LNCAP (cell line): ENCODE data around the gene CDC25C.

Experiments used
- CTCF ChIP-seq: fragments of 450-650 bp; IDR thresholded peaks from 2 replicates; pipeline ENCODE4 v1.5.1; 2017; ENCODE audit warnings: mild to moderate bottlenecking

Gene CDC25C

GRCh38 chr5:138366632-138367382 lies 35.2 kb upstream of the CDC25C start:
- TF ChIP-seq CTCF: no peak

- TF ChIP-seq CTCF: no peak
Observed at GRCh38 chr5:138364576-138364975, 33.0 kb upstream of the CDC25C start.

GRCh38 chr5:138360941-138361452 lies 29.4 kb upstream of the CDC25C start:
- TF ChIP-seq CTCF: no peak

- no peak for TF ChIP-seq CTCF
Observed at GRCh38 chr5:138359621-138360020, 28.0 kb upstream of the CDC25C start.

GRCh38 chr5:138354926-138355378 lies 23.3 kb upstream of the CDC25C start:
- no peak; the same call in 1 of the 2 replicates for TF ChIP-seq CTCF

GRCh38 chr5:138354387-138354786 lies 22.8 kb upstream of the CDC25C start:
- TF ChIP-seq CTCF: no peak

GRCh38 chr5:138353560-138354080 lies 22.0 kb upstream of the CDC25C start:
- TF ChIP-seq CTCF: no peak
